ENCODE data around the gene UBAP2.

GRCh38 chr9:33884856-33885701 lies 163.6 kb downstream of the UBAP2 start:
- TF ChIP-seq CTCF (optimal IDR thresholded peaks at IDR 0.05 in 1 of 3, IDR thresholded peaks at IDR 0.05 in 1 of 3, conservative IDR thresholded peaks at IDR 0.05 in 1 of 3; ENCODE audit: extremely low read depth in 1 of 3, insufficient read depth in 2 of 3, low read length in 3 of 3) (no peak), EZH2 (IDR thresholded peaks at IDR 0.05; ENCODE audit: low read length) (no peak)
